Ovary (tissue), 3 donors: ENCODE measurements around the gene KATNAL1.

Experiments
- POLR2A ChIP-seq: fragments of 450-650 bp; IDR thresholded peaks from one replicate; pipeline ENCODE4 v1.6.1; 2017; ENCODE audit warnings: antibody characterized with exemption, mild to moderate bottlenecking, moderate library complexity
- TF ChIP-seq, protein P1 (sequence below), 3 donors: fragments of 450-650 bp in 2 of 3; fragments of 200-600 bp in 1 of 3; IDR thresholded peaks; one replicate each; pipeline versions ENCODE4 v1.5.1 to v1.8.0; 2016 to 2022; ENCODE audit warnings: antibody characterized with exemption in 3 of 3, mild to moderate bottlenecking in 1 of 3
- donor health status: DM: no; HTN: no; CAD: no.

GRCh38 chr13:30352121-30352520, 44.8 kb upstream of the KATNAL1 start:
- TF ChIP-seq, protein P1, sequence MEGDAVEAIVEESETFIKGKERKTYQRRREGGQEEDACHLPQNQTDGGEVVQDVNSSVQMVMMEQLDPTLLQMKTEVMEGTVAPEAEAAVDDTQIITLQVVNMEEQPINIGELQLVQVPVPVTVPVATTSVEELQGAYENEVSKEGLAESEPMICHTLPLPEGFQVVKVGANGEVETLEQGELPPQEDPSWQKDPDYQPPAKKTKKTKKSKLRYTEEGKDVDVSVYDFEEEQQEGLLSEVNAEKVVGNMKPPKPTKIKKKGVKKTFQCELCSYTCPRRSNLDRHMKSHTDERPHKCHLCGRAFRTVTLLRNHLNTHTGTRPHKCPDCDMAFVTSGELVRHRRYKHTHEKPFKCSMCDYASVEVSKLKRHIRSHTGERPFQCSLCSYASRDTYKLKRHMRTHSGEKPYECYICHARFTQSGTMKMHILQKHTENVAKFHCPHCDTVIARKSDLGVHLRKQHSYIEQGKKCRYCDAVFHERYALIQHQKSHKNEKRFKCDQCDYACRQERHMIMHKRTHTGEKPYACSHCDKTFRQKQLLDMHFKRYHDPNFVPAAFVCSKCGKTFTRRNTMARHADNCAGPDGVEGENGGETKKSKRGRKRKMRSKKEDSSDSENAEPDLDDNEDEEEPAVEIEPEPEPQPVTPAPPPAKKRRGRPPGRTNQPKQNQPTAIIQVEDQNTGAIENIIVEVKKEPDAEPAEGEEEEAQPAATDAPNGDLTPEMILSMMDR (IDR thresholded peaks at IDR 0.05), result no peak
- no peak for TF ChIP-seq POLR2A
